IMR-90 (cell line): ENCODE data around the gene RFTN1. TPM values are rescaled to one million over a fixed set of nuclear protein-coding genes. Genes with fewer than 3 reads are reported as not detected.

Source experiments
- ATAC-seq: fragments of 200-7000 bp; cut with Tn5 transposase; 2 replicates; pipeline ENCODE4 v1.9.1; 2020; ENCODE audit warnings: low read depth, mild to moderate bottlenecking, moderate library complexity
- BruUV-seq: library from RNA; stranded (reverse); fragments of 400-500 nt; replicated peaks from 2 replicates; lab custom pipeline; 2021; lab: Mats Ljungman, UMichigan
- CTCF ChIA-PET: fragments of 300-600 bp; formaldehyde crosslinking; extraction: SDS; loops from one replicate; lab custom pipeline; 2021; ENCODE audit warnings: antibody characterized with exemption; lab: Yijun Ruan, JAX
- POLR2A ChIA-PET: fragments of 300-600 bp; sonication (Branson Sonifier 250); formaldehyde crosslinking; loops from one replicate; lab custom pipeline; 2022; ENCODE audit warnings: antibody characterized with exemption; ENCODE audit not compliant: unreplicated experiment; lab: Charles Lee
- DNase-seq: peaks from one replicate; pipeline ENCODE4 v3.0.0; 2013
- H2AFZ ChIP-seq: replicated peaks from 2 replicates; pipeline ENCODE3; 2013; ENCODE audit warnings: low read length, mild to moderate bottlenecking; ENCODE audit not compliant: poor library complexity
- H2AK5ac ChIP-seq: 2 replicates; pipeline ENCODE4 v1.6.1; 2013; ENCODE audit warnings: low read depth, low read length, inconsistent platforms
- H2AK9ac ChIP-seq: replicated peaks from 2 replicates; pipeline ENCODE3; 2013; ENCODE audit warnings: mild to moderate bottlenecking, low read depth, low read length, moderate library complexity; ENCODE audit not compliant: poor library complexity
- H2BK120ac ChIP-seq: 2 replicates; pipeline ENCODE4 v1.6.1; 2013; ENCODE audit warnings: low read depth, low read length, inconsistent platforms
- H2BK15ac ChIP-seq: 3 replicates; pipeline ENCODE4 v1.6.1; 2013; ENCODE audit warnings: low read depth, low read length, inconsistent platforms
- H2BK20ac ChIP-seq: 2 replicates; pipeline ENCODE4 v1.6.1; 2013; ENCODE audit warnings: low read depth, mild to moderate bottlenecking, inconsistent platforms, low read length, moderate library complexity
- H2BK5ac ChIP-seq: 2 replicates; pipeline ENCODE4 v1.6.1; 2013; ENCODE audit warnings: mild to moderate bottlenecking, low read depth, low read length, inconsistent platforms; ENCODE audit not compliant: poor library complexity, severe bottlenecking
- H3K14ac ChIP-seq: replicated peaks from 2 replicates; pipeline ENCODE4 v1.6.1; 2013; ENCODE audit warnings: low read depth, low read length, inconsistent platforms
- H3K18ac ChIP-seq: 2 replicates; pipeline ENCODE4 v1.6.1; 2013; ENCODE audit warnings: low read depth, low read length, control low read depth
- H3K23ac ChIP-seq: 2 replicates; pipeline ENCODE4 v1.6.1; 2013; ENCODE audit warnings: low read depth, low read length, inconsistent platforms
- H3K27ac ChIP-seq: 2 replicates; pipeline ENCODE4 v1.5.1; 2013; ENCODE audit warnings: mild to moderate bottlenecking, control low read depth, low read length; ENCODE audit not compliant: insufficient read depth
- H3K27me3 ChIP-seq: 2 replicates; pipeline ENCODE4 v1.6.1; 2013; ENCODE audit warnings: low read length; ENCODE audit not compliant: control insufficient read depth, insufficient read depth
- H3K36me3 ChIP-seq: 2 replicates; pipeline ENCODE4 v1.6.1; 2013; ENCODE audit warnings: low read length, mixed read lengths; ENCODE audit not compliant: control insufficient read depth, insufficient read depth
- H3K4ac ChIP-seq: 2 replicates; pipeline ENCODE4 v1.6.1; 2013; ENCODE audit warnings: low read depth, low read length, inconsistent platforms
- H3K4me1 ChIP-seq: 2 replicates; pipeline ENCODE4 v1.6.1; 2013; ENCODE audit warnings: low read length, mixed read lengths; ENCODE audit not compliant: control insufficient read depth, insufficient read depth
- H3K4me2 ChIP-seq: 2 replicates; pipeline ENCODE4 v1.6.1; 2013; ENCODE audit warnings: low read depth, mild to moderate bottlenecking, control low read depth, low read length, moderate library complexity
- H3K4me3 ChIP-seq: 2 replicates; pipeline ENCODE4 v1.5.1; 2013; ENCODE audit warnings: low read depth, mild to moderate bottlenecking, control low read depth, low read length, moderate library complexity; ENCODE audit not compliant: insufficient read depth
- H3K56ac ChIP-seq: 2 replicates; pipeline ENCODE4 v1.6.1; 2013; ENCODE audit warnings: low read length, inconsistent platforms; ENCODE audit not compliant: insufficient read depth; ENCODE audit errors: extremely low read depth
- H3K79me1 ChIP-seq, 2 experiments: 2 replicates each; pipeline ENCODE4 v1.6.1; 2013; ENCODE audit warnings: low read length in 2 of 2, inconsistent platforms in 1 of 2, low read depth in 1 of 2
- H3K9ac ChIP-seq: 2 replicates; pipeline ENCODE4 v1.6.1; 2013; ENCODE audit warnings: low read depth, low read length, control low read depth
- H3K9me1 ChIP-seq: 2 replicates; pipeline ENCODE4 v1.6.1; 2013; ENCODE audit warnings: low read length, inconsistent platforms; ENCODE audit not compliant: insufficient read depth
- H3K9me3 ChIP-seq: 2 replicates; pipeline ENCODE4 v1.6.1; 2013; ENCODE audit warnings: low read length; ENCODE audit not compliant: control insufficient read depth, insufficient read depth
- H4K20me1 ChIP-seq: 2 replicates; pipeline ENCODE4 v1.6.1; 2013; ENCODE audit warnings: low read length, inconsistent platforms; ENCODE audit not compliant: insufficient read depth
- H4K5ac ChIP-seq: 2 replicates; pipeline ENCODE4 v1.6.1; 2013; ENCODE audit warnings: mild to moderate bottlenecking, low read depth, low read length, control low read depth
- H4K8ac ChIP-seq, 2 experiments: 2 replicates each; pipeline ENCODE4 v1.6.1; 2013; ENCODE audit warnings: low read depth in 2 of 2, low read length in 2 of 2, control low read depth in 1 of 2, inconsistent platforms in 1 of 2
- H4K91ac ChIP-seq: 2 replicates; pipeline ENCODE4 v1.6.1; 2013; ENCODE audit warnings: low read depth, low read length, inconsistent platforms; ENCODE audit not compliant: insufficient read depth
- BHLHE40 ChIP-seq: fragments of 150-350 bp; IDR thresholded peaks from 2 replicates; pipeline ENCODE4 v1.6.1; 2016; ENCODE audit warnings: mild to moderate bottlenecking, low read depth, low read length
- MAZ ChIP-seq: IDR thresholded peaks from 2 replicates; pipeline ENCODE4 v1.6.1; 2012; ENCODE audit warnings: low read depth, mild to moderate bottlenecking, low read length, improper control_type of control experiment, moderate library complexity, borderline replicate concordance
- WGBS, 2 experiments: methylation state at CpG; one replicate each; pipeline versions ENCODE4 v1.1.5 to v1.1.7; 2013; ENCODE audit warnings: missing lambda C conversion rate in 2 of 2; ENCODE audit not compliant: insufficient read length in 1 of 2; ENCODE audit errors: extremely low coverage in 2 of 2; 5-methylcytosine and 5-hydroxymethylcytosine counted together
- dilution Hi-C: fragments of 300-500 bp; cut with HindIII; formaldehyde crosslinking; loops from one replicate; pipeline ENCODE4 v1.14.3; 2018; ENCODE audit warnings: low sequenced_read_pairs; ENCODE audit not compliant: unreplicated experiment
- in situ Hi-C: fragments of 300-500 bp; cut with MboI; formaldehyde crosslinking; loops from 3 replicates; pipeline ENCODE4 v1.14.3; 2019; ENCODE audit warnings: low sequenced_read_pairs, inconsistent platforms, mixed read lengths
- intact Hi-C: fragments of 100-400 bp; cut with micrococcal nuclease; formaldehyde crosslinking; loops from 2 replicates; pipeline ENCODE4 v1.10.0; 2022
- polyA plus RNA-seq, 3 experiments: library from polyadenylated mRNA; depleted of rRNA; stranded (reverse); fragments of >200 nt; gene quantifications; 2 replicates each; pipeline ENCODE4 v1.2.3, GENCODE V29; 2012; ENCODE audit warnings: low replicate concordance in 1 of 3
- total RNA-seq: library from RNA; depleted of rRNA; stranded (reverse); fragments of >200 nt; gene quantifications from 2 replicates; pipeline ENCODE4 v1.2.3, GENCODE V29; 2012

RFTN1 gene
- total and polyA plus RNA-seq, 2 of the 4 experiments (the other 2 are of a cell fraction), result 45.0 to 52.0 TPM

GRCh38 chr3:16536996-16537395, 23.5 kb upstream of the RFTN1 start:
- peaks cover 39% of the 10 kb centered on the region for H3K27me3 ChIP-seq
- no peak overlapping the region for H3K56ac ChIP-seq
- dilution Hi-C loops, result loop anchor here (25.0 kb wide), 1 partner anchor 250 kb away; no protein-coding TSS in a partner anchor
- no peak overlapping the region for H3K27ac ChIP-seq
- DNase-seq (no peak), ATAC-seq (no peak)
- no peak overlapping the region for H3K4me2 ChIP-seq
- no peak overlapping the region for H3K9ac ChIP-seq
- H2AFZ ChIP-seq, result no peak overlapping the region
- H3K23ac ChIP-seq, result no peak overlapping the region
- no peak overlapping the region for H3K18ac ChIP-seq
- H3K9me3 ChIP-seq, result no peaks in the 10 kb centered on the region
- no peak overlapping the region for H3K4me3 ChIP-seq
- no peak overlapping the region for H4K8ac ChIP-seq
- H3K36me3 ChIP-seq, result no peaks in the 10 kb centered on the region
- WGBS, 2 experiments, result 93% methylated on average over 2 of the region's 3 CpGs; no CpG with 5 or more reads in 1 of the 2 experiments
- H3K9me1 ChIP-seq, result peaks cover 4% of the 10 kb centered on the region; the same call in 1 of the 2 replicates
- H4K91ac ChIP-seq, result no peak overlapping the region
- no peaks in the 10 kb centered on the region for H3K4me1 ChIP-seq
- TF ChIP-seq BHLHE40 (no peak), MAZ (no peak)
- no peak overlapping the region for H3K14ac ChIP-seq
- ChIA-PET CTCF (interaction anchor here (1.0 to 1.4 kb wide), 2 partner anchors 16 to 256 kb away, joined by 3 read pairs; no protein-coding TSS in a partner anchor), POLR2A (no interaction called here)
- in situ Hi-C loops, result loop anchor here (25.0 kb wide), 1 partner anchor 700 kb away; no protein-coding TSS in a partner anchor
- no peaks in the 10 kb centered on the region for H3K79me1 ChIP-seq
- no peak overlapping the region for H2BK15ac ChIP-seq
- no peaks in the 10 kb centered on the region for H4K20me1 ChIP-seq
- H4K5ac ChIP-seq, result no peak overlapping the region
- intact Hi-C loops, result no loop called here
- BruUV-seq, result no TSS peak
- no peak overlapping the region for H2AK5ac ChIP-seq
- no peak overlapping the region for H2BK20ac ChIP-seq
- H2AK9ac ChIP-seq, result no peak overlapping the region
- no peak overlapping the region for H2BK120ac ChIP-seq
- H2BK5ac ChIP-seq, result no peak overlapping the region
- H3K4ac ChIP-seq, result no peak overlapping the region
